Fibroblast of skin of right biceps (primary cell): ENCODE results near the gene APBB2.

Experiments used
- DNase-seq: peaks from one replicate; pipeline ENCODE4 v3.0.0-alpha.2; 2013

Gene APBB2

DNA sequence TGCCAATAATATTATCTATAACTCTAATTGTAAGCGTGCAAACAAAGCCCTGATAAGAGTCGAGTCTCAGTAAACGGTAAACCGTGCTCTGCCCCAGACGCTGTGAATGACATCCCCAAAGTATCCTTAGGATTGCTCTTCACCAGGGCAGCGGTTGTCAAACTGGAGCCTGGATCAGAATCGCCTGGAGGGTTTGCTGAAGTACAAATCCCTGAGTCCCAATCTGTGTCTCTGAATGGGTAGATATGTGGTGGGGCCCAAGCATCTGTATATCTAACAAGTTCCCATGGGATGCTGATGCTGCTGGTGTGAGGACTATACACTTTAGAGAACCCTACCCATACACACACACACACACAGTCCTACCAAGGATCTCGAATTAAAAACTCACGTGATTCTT, 813 bp upstream of the APBB2 start:
- no peak for DNase-seq

DNA sequence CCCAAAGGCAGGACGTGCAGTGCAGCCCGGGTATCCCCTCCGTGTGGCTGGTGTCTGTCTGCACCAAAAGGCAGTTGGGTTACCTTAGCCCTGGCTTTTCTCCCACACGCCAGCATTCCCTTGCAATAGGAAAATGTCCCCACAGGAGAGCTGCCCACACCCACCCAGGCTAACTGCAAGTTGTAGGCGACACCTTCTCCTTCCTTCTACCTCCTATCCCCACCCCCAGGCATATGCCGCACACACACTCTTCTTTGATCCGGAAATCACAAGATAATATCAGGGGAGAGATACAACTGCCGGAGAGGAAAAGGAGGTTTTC, 444 bp upstream of the APBB2 start:
- no peak for DNase-seq

DNA sequence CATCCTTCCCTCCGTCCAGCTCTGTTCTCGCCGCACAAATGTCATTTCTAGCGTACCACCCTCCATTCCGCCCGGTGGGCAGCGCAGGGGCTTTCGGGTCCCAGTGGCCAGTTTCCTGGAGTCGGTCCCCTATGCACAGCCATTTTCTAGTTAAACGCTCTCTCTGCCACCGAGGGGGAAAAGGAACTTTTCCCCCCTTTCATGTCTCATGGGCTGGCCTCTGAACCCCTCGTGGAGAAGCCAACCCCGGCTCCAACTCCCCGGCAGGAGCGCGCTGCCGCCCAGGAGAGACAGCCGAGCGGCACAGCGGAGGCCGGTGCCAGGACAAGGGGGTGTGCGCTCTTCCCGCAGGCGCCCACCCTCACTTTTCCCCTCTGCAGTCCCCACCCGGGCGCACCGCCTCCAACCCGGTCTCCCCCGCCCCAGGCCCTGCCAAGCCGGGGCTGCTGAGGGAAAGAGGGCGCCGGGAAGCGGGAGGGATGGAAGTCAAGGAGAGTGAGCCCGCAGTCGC, 662 bp downstream of the APBB2 start:
- peak; percentile 14 for DNase-seq

DNA sequence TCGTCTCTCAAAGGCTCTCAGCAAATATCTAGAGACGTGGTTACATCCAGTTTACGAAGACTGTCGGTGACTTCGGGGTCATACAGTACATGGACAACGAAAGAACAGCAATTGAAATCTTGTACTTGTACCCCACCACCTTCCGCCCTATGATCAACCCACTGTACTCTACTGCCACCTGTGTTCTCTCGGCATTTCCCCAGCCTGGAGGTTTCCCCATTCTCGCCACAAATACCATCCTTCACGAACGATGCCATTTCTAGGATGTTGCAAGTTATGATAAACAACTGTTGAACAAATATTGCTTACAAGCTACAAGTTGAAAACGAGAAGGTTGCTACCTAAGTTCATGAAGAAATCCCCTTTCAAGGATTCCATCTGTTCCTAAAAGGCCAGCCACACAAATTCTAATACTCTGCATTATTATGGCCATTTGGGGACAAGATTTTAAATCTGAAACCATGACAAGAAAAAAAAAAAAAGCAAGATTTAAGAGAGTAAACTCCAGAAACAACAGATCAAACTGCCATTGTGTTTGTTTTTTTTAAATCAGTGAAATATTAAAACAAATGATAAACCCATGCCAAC, 1.6 kb downstream of the APBB2 start:
- DNase-seq = peak; percentile 60

DNA sequence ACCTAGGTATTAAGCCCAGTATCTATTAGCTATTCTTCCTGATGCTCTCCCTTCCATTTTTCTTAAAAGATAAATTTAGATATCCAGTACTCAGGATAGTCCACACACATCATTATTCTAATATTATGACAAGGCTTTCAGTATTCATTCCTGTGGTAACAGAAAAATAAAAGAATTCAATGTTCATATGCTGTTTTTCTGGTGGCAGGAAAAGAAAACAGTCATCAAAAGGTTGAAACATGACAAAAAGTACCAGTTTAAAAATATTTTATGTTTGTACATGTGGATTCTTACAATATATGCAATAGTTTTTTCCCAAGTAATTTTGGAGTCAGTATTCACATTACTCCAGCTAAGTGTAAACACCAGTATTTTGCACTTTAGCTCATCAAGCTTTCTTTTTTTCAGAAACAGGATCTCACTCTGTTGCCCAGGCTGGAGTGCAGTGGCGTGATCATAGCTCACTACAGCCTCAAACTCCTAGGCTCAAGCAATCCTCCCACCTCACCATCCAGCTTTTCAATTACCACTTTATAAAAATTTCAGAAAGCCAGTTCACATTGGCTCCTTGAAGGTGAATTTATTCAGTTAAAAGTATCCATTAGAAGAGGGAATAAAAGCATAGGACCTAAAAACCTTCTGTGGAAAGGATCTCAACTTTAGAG, 2.3 kb downstream of the APBB2 start:
- DNase-seq = peak; percentile 36

DNA sequence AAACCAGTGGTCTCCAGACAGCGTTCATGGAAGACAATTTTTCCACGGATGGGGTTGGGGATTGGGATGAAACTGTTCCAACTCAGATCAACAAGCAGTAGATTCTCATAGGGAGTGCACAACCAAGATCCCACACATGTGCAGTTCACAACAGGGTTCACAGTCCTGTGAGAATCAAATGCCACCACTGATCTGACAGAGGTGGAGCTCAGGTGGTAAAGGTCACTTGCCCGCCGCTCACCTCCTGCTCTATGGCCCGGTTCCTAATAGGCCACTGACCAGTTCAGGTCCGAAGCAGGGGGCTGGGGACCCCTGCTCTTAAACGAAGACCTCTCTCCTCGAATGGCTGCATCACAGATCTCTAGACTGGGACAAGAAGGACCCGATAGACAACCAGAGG, 4.4 kb downstream of the APBB2 start:
- DNase-seq = no peak

DNA sequence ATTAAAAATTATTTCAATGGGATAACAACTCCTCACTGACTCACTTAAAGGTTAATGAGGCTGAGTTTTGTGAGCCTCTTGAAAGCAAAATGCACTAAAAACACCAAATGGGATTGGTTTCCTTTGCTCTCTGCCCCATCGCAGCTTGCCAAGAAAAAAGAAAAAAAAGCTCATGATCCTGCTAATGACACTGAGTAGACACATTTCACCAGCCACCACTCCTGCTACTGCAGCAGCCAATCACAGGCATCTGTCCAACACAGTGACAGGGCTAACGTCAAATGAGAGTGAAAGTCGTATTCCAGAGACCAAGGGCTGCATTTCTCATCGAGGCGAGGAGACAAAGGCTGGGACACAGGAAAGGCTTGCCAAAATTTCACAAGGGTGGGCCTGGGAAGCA, 5.2 kb downstream of the APBB2 start:
- DNase-seq = peak; percentile 13

DNA sequence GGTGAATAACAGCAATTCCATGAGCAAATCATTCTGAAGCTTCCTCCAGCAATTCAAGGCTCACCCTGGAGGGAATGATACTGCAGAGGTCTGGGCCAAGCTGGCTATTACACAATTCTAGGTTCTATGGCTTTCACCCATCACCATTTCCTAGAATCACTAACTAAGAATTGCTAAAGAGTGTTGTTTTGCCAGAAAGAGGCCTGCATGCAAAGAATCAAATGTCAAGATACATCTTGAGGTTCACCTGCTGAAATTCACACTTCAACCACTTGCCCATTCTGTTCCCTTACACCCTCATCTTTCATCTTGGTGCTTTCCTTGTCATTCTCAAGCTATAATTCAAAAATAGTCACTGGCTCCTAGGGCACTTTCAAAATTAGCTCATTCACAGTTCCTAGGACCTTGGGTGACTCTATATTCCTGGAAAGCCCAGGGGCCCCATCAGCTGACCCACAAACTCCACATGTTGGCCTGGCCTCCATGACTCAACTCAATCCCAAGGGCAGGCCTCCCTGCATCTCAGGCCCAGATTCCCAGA, 7.0 kb downstream of the APBB2 start:
- DNase-seq = peak; percentile 15

DNA sequence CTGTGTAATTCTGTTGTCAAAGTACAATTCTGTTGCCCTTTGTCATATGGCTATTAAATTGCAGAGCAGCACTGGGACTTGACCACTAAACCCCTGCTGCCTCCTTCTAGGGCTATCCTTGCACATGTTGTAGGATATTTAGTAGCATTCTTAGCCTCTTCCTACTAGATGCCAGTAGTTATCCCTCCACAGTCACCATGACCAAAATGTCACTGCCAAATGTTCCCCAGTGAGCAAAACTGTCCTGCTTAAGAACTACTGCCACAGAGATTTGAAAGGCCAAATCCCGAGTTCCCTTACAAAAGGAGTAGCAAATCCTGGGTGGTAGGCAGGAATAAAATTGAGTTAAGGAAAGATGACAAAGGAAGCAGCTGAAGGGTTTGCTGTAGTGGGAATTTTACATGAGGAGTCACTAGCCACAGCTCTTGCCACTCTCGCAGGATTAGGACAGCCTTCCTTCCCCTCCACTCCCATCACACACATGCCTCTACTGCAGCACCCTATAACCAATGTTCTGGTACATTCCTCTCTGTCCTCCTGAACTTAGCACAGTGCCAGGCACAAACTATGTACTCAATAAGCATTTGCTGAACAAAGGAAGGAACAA, 8.4 kb downstream of the APBB2 start:
- DNase-seq = peak; percentile 33

DNA sequence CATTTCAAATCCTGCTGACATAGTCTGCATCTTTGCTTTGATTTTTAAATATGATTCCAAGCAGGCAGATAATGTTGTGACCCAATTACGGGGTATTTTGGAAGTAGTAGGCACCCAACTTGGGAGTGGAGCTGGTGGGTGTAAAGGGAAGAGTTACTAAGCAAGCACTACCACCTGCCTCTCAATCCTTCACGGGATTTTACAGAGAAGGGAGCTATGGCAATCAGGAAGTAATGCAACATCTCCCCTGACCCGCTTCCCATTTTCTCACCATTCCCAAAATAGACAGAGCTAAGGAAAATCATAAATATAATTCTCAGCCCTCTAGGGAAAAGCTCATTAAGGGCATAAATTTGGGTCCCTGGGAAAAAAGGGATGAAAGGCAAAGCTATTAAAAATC, 9.2 kb downstream of the APBB2 start:
- no peak for DNase-seq

DNA sequence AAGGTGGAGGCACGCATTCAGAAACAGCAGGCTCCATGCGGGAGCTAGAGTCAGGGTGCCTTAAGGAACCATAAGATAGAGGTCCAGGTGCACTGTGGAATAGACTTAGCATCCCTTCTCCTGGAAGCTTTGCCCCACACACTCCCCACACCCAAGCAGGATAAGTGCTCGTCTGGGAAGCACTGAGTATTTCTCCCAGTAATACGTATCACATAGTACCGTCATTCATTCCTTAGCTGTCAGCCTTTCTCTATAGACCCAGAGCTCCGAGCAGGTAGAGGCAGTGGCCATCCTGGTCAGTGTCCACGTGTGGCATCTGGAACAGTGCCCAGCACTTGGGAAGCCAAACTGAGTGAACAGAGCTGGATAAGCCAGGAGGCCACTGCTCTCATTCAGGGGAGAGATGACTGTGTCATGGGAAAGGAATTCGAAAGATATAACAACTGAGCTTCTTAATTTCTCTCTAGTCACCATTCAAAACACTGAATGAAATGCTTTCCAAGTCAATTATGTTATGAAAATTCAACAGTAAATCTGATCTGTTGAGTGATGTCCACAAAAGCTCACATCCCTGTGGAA, 9.9 kb downstream of the APBB2 start:
- peak; percentile 87 for DNase-seq

DNA sequence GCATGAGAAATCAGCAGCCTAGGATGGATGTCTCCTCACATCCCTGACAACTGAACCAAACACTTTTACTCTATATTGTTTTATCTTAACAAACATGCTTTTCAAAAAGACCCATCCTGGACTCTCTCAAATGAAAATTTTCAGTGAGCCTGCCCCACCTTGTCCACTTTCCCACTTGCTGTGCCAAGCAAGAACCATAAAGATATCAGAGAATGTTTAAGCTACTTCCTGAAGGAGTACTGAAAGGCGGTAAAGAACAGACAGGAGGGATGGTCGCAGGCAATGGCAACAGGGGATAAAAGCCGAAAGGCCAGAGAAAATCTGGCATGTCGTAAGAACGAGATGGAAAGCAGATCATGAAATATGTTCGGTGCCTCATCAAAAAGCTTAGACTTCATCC, 10.5 kb downstream of the APBB2 start:
- no peak for DNase-seq

DNA sequence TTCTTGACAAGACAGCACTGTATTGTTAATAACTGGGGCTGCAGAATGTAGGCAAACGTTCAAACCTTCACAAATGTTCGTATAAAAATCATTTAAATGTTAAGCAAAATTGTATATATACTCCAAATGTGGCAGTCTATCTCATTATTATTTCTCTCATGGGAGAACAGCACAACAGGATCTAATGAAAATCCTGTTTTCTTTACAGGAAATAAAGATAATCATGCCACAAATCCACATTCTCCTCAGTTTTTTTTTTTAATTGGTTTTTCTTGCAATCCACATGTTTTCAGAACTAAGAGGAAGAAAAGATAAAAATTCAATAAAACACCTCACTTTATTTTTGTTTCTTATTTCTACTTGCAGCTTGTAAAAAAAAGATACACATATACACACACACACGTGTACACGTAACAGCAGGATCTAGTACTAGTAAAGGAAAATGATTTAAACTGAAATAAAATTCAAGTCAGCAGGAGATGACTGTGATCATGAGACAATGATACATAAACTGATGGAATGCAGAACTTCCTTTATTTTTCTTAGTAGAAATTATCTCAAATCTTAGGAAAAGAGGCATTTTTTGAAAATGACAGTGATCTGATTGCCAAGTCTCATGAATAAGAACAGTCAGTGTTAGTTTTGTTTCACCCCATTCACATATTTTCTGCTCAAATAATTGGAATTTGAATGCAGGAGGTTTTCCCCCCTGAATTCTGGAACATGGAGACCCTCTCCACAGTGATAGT, 11.3 kb downstream of the APBB2 start:
- peak; percentile 69 for DNase-seq

DNA sequence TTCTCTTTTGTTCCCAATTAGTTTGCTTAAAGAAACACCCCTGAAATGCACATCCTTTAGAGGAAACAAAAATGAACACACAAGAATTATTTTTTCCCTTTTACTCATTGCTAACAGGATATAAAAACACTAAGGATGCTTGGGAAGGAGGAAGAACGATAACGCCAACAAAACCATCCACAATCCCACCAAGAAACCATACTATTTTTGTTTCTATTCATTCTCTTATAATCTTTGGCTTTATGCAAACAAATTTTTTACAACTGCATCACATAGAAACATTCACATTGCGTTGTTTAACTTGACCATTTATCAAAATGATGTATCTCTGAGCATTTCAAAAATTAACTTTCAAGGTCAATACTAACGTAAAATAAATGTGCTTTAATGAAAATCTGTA, 12.0 kb downstream of the APBB2 start:
- no peak for DNase-seq

DNA sequence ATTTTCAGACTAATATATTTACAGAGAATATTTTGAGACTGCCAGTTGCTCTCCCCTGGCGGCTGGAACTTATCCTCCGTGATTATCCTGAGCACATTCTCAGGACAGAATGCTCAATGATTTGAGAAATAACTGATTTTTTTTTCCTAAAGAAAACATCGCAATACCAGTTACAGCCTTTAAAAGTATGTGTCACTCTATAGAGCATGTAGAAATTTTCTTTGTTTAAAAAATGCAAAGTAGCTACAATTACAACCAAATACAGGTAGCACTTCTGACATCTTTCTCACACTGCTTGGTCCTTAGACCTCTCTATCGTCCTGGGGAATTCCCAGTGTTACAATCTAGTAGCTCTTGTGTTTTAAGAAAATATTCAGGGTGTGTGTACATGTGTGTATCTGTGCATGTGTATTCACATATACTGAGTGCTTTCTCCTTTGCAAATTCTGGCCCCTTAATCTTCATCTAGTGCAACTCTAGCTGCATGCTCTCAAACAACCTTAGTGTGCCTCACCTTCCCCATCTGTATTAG, 13.8 kb downstream of the APBB2 start:
- DNase-seq = no peak

DNA sequence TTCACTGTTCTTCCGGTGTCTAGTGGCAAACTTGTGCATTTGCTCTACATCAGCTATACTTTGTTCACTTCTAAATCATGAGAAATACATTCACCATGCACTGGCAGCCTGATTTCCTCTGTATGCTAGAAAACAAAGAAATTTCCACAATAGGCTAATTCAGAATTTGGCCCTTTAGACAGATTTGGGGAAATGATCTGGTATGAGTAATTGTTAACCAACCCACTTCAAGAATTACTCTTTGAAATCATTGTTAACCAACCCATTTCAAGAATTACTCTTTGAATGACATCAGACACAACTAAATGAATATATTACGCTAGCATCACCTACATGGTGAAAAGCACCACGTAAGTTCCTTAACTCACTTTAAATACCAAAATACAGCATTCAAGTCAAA, 14.6 kb downstream of the APBB2 start:
- no peak for DNase-seq

DNA sequence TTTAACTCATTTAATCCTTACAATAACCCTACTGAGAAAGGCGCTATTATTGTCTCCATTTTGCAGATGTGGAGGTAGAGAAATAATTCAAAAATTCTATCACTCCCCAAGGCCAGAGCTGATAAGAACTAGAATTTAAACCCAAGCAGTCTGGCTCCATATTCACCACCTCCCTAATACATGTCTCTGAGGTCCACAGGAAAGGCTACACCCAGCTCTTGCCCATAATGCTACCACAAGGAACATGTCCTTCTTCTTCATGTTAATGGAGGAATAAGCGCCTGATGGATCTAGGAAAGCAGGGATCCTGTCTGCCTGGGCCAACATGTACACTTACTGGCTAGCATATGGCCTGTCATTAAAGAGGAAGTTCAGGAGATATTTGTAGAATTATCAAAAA, 16.3 kb downstream of the APBB2 start:
- DNase-seq = no peak

DNA sequence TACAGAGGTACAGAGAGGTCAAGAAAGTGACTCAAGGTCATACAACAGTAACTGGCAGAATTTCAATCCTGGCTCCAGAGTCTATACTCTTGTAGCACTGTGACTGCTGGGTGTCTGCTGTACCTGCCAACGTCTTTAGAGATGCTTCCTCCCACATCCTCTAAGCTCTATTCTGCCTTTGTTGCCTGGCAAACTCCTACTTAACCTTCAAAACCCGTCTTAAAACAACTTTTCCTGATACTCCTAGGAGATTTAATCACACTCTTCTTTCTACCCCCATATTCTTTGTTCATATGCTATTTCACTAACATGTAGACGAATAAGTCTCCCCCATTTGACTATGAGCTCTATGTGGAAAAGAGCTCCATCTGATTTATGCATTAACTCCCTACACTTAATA, 16.8 kb downstream of the APBB2 start:
- no peak for DNase-seq

DNA sequence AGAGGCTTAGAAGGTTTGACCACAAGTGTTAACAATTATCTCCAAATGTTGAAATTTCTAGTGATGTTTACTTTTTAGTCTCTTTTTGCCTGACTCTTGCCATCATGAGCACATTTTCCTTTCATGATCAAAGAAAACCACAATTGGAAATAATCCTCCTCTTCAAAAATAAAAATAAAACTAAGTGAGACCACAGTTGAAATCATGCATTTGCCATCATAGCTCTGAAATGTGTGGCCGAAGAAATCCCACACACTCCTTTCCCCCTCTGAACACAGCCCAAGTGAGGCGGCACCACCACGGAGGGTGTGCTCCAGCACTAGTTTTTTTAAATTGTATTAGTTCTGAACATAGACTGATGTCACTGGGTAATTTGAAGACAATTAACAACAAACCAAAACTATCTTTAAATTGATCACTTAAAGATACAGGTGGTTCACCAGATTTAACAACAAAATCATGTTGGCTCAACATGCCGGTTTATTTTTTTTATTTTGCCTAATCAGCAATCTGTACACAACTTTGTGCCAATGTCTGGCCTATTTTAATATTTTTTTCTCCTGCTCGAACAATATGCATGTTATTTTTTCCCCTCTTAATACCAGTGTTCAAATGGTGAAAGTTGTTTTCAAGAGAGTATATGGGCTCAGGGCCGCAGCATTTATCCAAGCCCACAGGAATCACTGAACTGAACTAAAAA, 17.6 kb downstream of the APBB2 start:
- DNase-seq = peak; percentile 48

DNA sequence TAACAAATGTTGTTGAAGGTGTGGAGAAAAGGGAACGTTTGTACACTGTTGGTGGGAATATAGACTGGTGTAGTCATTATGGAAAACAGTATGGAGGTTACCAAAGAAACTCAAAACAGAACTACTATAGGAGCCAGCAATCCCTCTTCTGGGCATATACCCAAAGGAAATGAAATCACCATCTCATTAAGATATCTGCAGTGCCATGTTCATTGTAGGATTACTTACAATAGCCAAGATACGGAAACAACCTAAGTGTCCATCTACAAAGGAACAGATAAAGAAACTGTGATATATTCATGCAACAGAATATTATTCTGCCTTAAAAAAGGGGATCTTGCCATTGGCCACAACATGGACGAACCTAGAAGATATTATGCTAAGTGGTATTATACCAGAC, 22.2 kb downstream of the APBB2 start:
- DNase-seq = no peak

DNA sequence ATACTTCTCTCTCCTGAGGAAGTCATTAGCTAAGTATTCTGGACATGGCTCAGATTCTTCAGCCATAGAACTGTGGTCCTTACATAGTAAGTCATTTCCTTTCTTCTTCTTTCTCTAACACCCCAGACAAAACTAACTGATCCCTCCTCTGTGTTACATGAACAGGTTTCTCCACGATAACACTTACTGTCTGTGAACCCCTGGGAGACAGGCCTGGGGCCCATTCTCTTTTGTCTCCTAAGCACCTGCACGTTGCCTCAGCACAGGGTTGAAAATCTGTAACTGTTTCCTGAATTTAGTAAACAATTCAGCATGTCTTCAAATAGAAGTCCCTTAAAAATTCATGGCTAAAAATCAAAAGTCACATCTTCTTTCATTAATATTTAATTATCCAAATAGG, 24.7 kb downstream of the APBB2 start:
- no peak for DNase-seq

DNA sequence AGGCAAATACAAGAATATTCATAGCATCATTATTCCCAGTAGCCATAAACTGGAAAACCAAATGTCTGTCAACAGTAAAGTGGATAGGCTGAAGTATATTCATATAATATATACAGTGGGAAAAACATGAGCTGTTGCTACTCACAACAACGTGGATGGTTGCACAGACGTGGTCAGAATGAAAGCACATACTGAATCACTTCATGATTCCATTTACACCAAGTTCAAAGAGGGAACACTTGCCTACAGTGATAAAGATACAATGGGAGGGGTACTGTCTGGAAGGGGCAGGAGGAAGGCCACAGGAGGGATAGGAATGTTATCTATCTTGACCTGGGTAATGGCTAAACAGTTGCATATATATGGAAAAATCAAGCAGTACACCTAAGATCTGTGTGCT, 25.3 kb downstream of the APBB2 start:
- DNase-seq = no peak
